Keratinocyte (primary cell): ENCODE data around the gene OR2A25. TPM values are rescaled to one million over a fixed set of nuclear protein-coding genes. Genes with fewer than 3 reads are reported as not detected.
"Not testable (repeated sequence)": the region's sequence is repeated elsewhere in the genome, so short reads cannot be mapped to it uniquely, and the experiment has no call there.

ENCODE experiments used
- DNase-seq: peaks from one replicate; pipeline ENCODE4 v3.0.0-alpha.2; 2011; ENCODE audit warnings: low read depth, missing footprints, low spot score
- FAIRE-seq: peaks from 2 replicates; lab custom pipeline; 2011; peaks lifted over from hg19 to GRCh38; lab: Jason Lieb, UNC
- H2AFZ ChIP-seq: 2 replicates; pipeline ENCODE4 v1.6.0; 2012; ENCODE audit warnings: low read length, control low read depth, inconsistent platforms; ENCODE audit not compliant: control insufficient read depth
- H3K27ac ChIP-seq: 2 replicates; pipeline ENCODE4 v1.5.1; 2011; ENCODE audit warnings: low read length; ENCODE audit not compliant: control insufficient read depth, insufficient read depth
- H3K27me3 ChIP-seq: 3 replicates; pipeline ENCODE4 v1.6.0; 2011; ENCODE audit warnings: low read length; ENCODE audit not compliant: control insufficient read depth, insufficient read depth; ENCODE audit errors: extremely low read depth
- H3K36me3 ChIP-seq, 2 experiments: 2 replicates in 1 of 2; 3 replicates in 1 of 2; pipeline ENCODE4 v1.5.1; 2011; ENCODE audit warnings: low read length in 2 of 2, mild to moderate bottlenecking in 1 of 2; ENCODE audit not compliant: control insufficient read depth in 2 of 2, insufficient read depth in 2 of 2; ENCODE audit errors: extremely low read depth in 1 of 2
- H3K4me1 ChIP-seq: 3 replicates; pipeline ENCODE4 v1.5.1; 2011; ENCODE audit warnings: low read length; ENCODE audit not compliant: control insufficient read depth, insufficient read depth; ENCODE audit errors: extremely low read depth
- H3K4me2 ChIP-seq: 3 replicates; pipeline ENCODE4 v1.6.0; 2011; ENCODE audit warnings: low read depth, low read length; ENCODE audit not compliant: control insufficient read depth, insufficient read depth; ENCODE audit errors: extremely low read depth
- H3K4me3 ChIP-seq, 3 experiments: fragments of 200-600 bp in 1 of 3; sonication (generic) in 1 of 3; 2 replicates in 2 of 3; 3 replicates in 1 of 3; pipeline ENCODE4 v1.5.1; 2011 to 2016; ENCODE audit warnings: low read length in 3 of 3, mild to moderate bottlenecking in 3 of 3, control low read depth in 2 of 3, inconsistent platforms in 1 of 3, low read depth in 1 of 3, mixed read lengths in 1 of 3, mixed run types in 1 of 3, moderate library complexity in 1 of 3; ENCODE audit not compliant: control insufficient read depth in 2 of 3, insufficient read depth in 2 of 3; ENCODE audit errors: extremely low read depth in 1 of 3
- H3K79me2 ChIP-seq: 2 replicates; pipeline ENCODE4 v1.6.0; 2012; ENCODE audit warnings: low read length; ENCODE audit not compliant: control insufficient read depth, insufficient read depth
- H3K9ac ChIP-seq: 3 replicates; pipeline ENCODE4 v1.6.0; 2011; ENCODE audit warnings: low read length; ENCODE audit not compliant: control insufficient read depth, insufficient read depth; ENCODE audit errors: extremely low read depth
- H3K9me1 ChIP-seq: 3 replicates; pipeline ENCODE4 v1.6.0; 2011; ENCODE audit warnings: low read length; ENCODE audit not compliant: control insufficient read depth, insufficient read depth; ENCODE audit errors: extremely low read depth
- H3K9me3 ChIP-seq: 2 replicates; pipeline ENCODE4 v1.5.1; 2012; ENCODE audit warnings: low read depth, low read length; ENCODE audit not compliant: control insufficient read depth
- H4K20me1 ChIP-seq: 3 replicates; pipeline ENCODE4 v1.6.0; 2011; ENCODE audit warnings: low read length; ENCODE audit not compliant: control insufficient read depth, insufficient read depth; ENCODE audit errors: extremely low read depth
- CTCF ChIP-seq, 3 experiments: IDR thresholded peaks in 1 of 3; conservative IDR thresholded peaks in 1 of 3; optimal IDR thresholded peaks in 1 of 3; 2 replicates in 2 of 3; 3 replicates in 1 of 3; pipeline versions ENCODE3 to v1.5.1; 2011; ENCODE audit warnings: low read length in 3 of 3, mild to moderate bottlenecking in 3 of 3, moderate library complexity in 2 of 3, control low read depth in 1 of 3, inconsistent platforms in 1 of 3; ENCODE audit not compliant: insufficient read depth in 2 of 3; ENCODE audit errors: extremely low read depth in 1 of 3
- EZH2 ChIP-seq: IDR thresholded peaks from one replicate; pipeline ENCODE4 v1.6.1; 2012; ENCODE audit warnings: inconsistent platforms, mild to moderate bottlenecking, low read length, moderate library complexity
- dilution Hi-C: fragments of 300-500 bp; cut with MboI; formaldehyde crosslinking; loops from one replicate; pipeline ENCODE4 v1.7.0; 2020; ENCODE audit warnings: low sequenced_read_pairs; ENCODE audit not compliant: extremely low pct_ligation_motif_present
- polyA plus RNA-seq, 5 experiments: library from polyadenylated mRNA; depleted of rRNA in 3 of 5; stranded (reverse) in 3 of 5; stranded (forward) in 1 of 5; unstranded in 1 of 5; fragments of >200 nt; gene quantifications; 1 replicate in 1 of 5; 2 replicates in 3 of 5; 3 replicates in 1 of 5; pipeline versions ENCODE4 v1.2.1 to v1.2.3, GENCODE V29; 2011 to 2012; ENCODE audit warnings: missing spikeins in 2 of 5, low read depth in 1 of 5, low replicate concordance in 1 of 5

The OR2A25 gene
- polyA plus RNA-seq, 1 donor (not counting 4 experiments of a cell fraction or from before 2014, with no cell fraction given), result not detected

GRCh38 chr7:144049491-144049890 is 20.1 kb upstream of the OR2A25 start:
- Histone ChIP-seq H3K27ac (no peak overlapping the region), H3K4me3 (no peak overlapping the region), H3K36me3 (no peaks in the 10 kb centered on the region), H3K9me3 (no peaks in the 10 kb centered on the region), H2AFZ (no peak overlapping the region), H4K20me1 (no peaks in the 10 kb centered on the region), H3K9ac (no peak overlapping the region), H3K79me2 (no peaks in the 10 kb centered on the region), H3K4me1 (no peaks in the 10 kb centered on the region), H3K27me3 (no peaks in the 10 kb centered on the region), H3K9me1 (no peaks in the 10 kb centered on the region), H3K4me2 (no peak overlapping the region)
- DNase-seq (no peak), FAIRE-seq (no peak)
- dilution Hi-C loops, result no loop called here
- TF ChIP-seq EZH2 (no peak), CTCF (optimal IDR thresholded peaks at IDR 0.05 in 1 of 3, IDR thresholded peaks at IDR 0.05 in 1 of 3, conservative IDR thresholded peaks at IDR 0.05 in 1 of 3; ENCODE audit: extremely low read depth in 1 of 3, insufficient read depth in 2 of 3, low read length in 3 of 3) (no peak)

- H3K9me3 ChIP-seq, result no peaks in the 10 kb centered on the region
- no peak for FAIRE-seq
- DNase-seq, result no peak
- H3K9ac ChIP-seq, result no peak overlapping the region
- H4K20me1 ChIP-seq, result no peaks in the 10 kb centered on the region
- H2AFZ ChIP-seq, result no peak overlapping the region
- H3K9me1 ChIP-seq, result no peaks in the 10 kb centered on the region
- dilution Hi-C loops, result no loop called here
- H3K4me3 ChIP-seq, result no peak overlapping the region
- H3K27me3 ChIP-seq, result no peaks in the 10 kb centered on the region
- H3K4me1 ChIP-seq, result no peaks in the 10 kb centered on the region
- TF ChIP-seq CTCF (optimal IDR thresholded peaks at IDR 0.05 in 1 of 3, IDR thresholded peaks at IDR 0.05 in 1 of 3, conservative IDR thresholded peaks at IDR 0.05 in 1 of 3; ENCODE audit: extremely low read depth in 1 of 3, insufficient read depth in 2 of 3, low read length in 3 of 3) (no peak), EZH2 (no peak)
- H3K36me3 ChIP-seq, result no peaks in the 10 kb centered on the region
- H3K79me2 ChIP-seq, result no peaks in the 10 kb centered on the region
- H3K27ac ChIP-seq, result no peak overlapping the region
- no peak overlapping the region for H3K4me2 ChIP-seq
Measured at GRCh38 chr7:144050093-144050492, 19.5 kb upstream of the OR2A25 start.

- H4K20me1 ChIP-seq, H3K36me3 ChIP-seq, FAIRE-seq, H3K9ac ChIP-seq, DNase-seq, H3K4me1 ChIP-seq, H3K27ac ChIP-seq, H3K4me3 ChIP-seq, H3K9me3 ChIP-seq, H2AFZ ChIP-seq, H3K9me1 ChIP-seq, H3K79me2 ChIP-seq, dilution Hi-C loops, H3K27me3 ChIP-seq, H3K4me2 ChIP-seq: not testable (repeated sequence)
Measured at GRCh38 chr7:144050884-144051283, 18.7 kb upstream of the OR2A25 start.
